ENCODE results near the gene RAB43.
A peak's percentile ranks its signal among the peaks of the same experiment; 100 is the strongest.

The RAB43 gene

GRCh38 chr3:129060276-129061022 lies 61.2 kb downstream of the RAB43 start, which contains the start of gene GP9:
Gene GP9 (plus strand): TSS chr3:129060779. CDS start chr3:129061740, 961 bp downstream.
- no peak for DNase-seq

GRCh38 chr3:129059311-129059958 lies 62.2 kb downstream of the RAB43 start:
- no peak for DNase-seq

- no peak for DNase-seq
Measured at GRCh38 chr3:129058441-129059200, 63.0 kb downstream of the RAB43 start.

GRCh38 chr3:129057249-129057648 lies 64.4 kb downstream of the RAB43 start:
- DNase-seq, result no peak

- no peak for DNase-seq
Measured at GRCh38 chr3:129056451-129057173, 65.0 kb downstream of the RAB43 start.

GRCh38 chr3:129054605-129055104 lies 66.9 kb downstream of the RAB43 start:
- DNase-seq, result no peak

GRCh38 chr3:129052675-129053074 lies 68.9 kb downstream of the RAB43 start:
- no peak for DNase-seq

- DNase-seq, result no peak
Measured at GRCh38 chr3:129051871-129052340, 69.7 kb downstream of the RAB43 start.

- DNase-seq, result no peak
Measured at GRCh38 chr3:129050556-129051295, 70.9 kb downstream of the RAB43 start.

GRCh38 chr3:129047553-129047839 lies 74.1 kb downstream of the RAB43 start:
- DNase-seq, result no peak

- DNase-seq, result no peak
Measured at GRCh38 chr3:129046732-129047552, 74.7 kb downstream of the RAB43 start.

- peak in 1 of 2 donors; percentile 32 for DNase-seq
Measured at GRCh38 chr3:129046037-129046731, 75.4 kb downstream of the RAB43 start.

- DNase-seq, result peak in 1 of 2 donors; percentile 28
Measured at GRCh38 chr3:129045675-129046036, 75.9 kb downstream of the RAB43 start.

- no peak for DNase-seq
Measured at GRCh38 chr3:129040579-129041300, 80.9 kb downstream of the RAB43 start.

- DNase-seq, result no peak
Measured at GRCh38 chr3:129040039-129040336, 81.6 kb downstream of the RAB43 start.

GRCh38 chr3:129039271-129040038 lies 82.1 kb downstream of the RAB43 start:
- DNase-seq, result no peak

- DNase-seq, result no peak
Measured at GRCh38 chr3:129038121-129038855, 83.3 kb downstream of the RAB43 start.
